ENCODE measurements around the gene ACO1. TPM values are rescaled to one million over a fixed set of nuclear protein-coding genes. Genes with fewer than 3 reads are reported as not detected.

Gene ACO1
- 49.5 TPM for polyA plus RNA-seq (2013, experiment 1 of 2)
- 50.6 TPM for polyA plus RNA-seq (2013, experiment 2 of 2)

DNA sequence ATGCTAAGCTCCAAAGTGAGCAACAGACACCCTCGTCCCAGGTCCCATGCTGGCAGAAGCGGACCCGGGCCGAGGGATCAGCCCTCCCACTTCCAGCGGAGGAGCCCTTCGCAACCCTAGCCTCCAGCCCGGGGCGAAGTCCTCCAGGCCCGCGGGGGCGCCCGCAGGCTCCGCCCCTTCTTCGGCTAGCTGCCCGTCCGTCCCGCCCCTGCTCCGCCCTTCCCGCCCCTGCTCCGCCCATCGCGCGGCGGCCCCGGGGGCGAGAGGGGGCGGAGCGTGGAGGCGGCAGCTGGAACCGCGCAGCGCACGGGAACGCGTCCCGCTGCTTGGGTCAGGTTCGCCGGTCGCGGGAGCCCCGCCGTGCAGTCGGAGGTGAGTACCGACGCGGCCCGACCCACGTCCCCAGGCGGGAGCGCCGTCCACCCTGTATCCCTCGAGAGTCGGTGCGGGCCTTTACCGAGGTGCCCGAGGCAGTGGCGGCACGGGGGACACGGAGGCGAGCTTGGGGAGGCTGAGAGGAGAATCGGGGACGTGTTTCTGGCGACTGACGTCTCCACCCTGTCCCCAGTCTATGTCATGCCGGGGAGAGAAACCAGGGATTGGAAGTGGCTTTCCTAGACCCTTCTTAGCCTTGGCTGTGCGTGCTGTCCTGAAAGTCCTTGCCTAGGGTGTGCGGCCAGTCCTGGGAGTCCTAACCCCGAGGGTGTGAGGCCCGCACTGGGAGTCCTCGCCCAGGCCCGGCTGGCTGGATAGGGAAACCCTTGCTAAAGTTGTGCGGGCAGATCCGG lies at the start of gene ACO1:
TSS of gene ACO1 (plus strand) at position 280 of the 788 bp plus-strand sequence. CDS start 20,864 bp downstream, outside the sequence.
- no peaks in the 10 kb centered on the region for H3K9me3 ChIP-seq (ENCODE audit: control insufficient read depth, low read length)
- WGBS, result under 1% methylated on average over 72 of the region's 73 CpGs

DNA sequence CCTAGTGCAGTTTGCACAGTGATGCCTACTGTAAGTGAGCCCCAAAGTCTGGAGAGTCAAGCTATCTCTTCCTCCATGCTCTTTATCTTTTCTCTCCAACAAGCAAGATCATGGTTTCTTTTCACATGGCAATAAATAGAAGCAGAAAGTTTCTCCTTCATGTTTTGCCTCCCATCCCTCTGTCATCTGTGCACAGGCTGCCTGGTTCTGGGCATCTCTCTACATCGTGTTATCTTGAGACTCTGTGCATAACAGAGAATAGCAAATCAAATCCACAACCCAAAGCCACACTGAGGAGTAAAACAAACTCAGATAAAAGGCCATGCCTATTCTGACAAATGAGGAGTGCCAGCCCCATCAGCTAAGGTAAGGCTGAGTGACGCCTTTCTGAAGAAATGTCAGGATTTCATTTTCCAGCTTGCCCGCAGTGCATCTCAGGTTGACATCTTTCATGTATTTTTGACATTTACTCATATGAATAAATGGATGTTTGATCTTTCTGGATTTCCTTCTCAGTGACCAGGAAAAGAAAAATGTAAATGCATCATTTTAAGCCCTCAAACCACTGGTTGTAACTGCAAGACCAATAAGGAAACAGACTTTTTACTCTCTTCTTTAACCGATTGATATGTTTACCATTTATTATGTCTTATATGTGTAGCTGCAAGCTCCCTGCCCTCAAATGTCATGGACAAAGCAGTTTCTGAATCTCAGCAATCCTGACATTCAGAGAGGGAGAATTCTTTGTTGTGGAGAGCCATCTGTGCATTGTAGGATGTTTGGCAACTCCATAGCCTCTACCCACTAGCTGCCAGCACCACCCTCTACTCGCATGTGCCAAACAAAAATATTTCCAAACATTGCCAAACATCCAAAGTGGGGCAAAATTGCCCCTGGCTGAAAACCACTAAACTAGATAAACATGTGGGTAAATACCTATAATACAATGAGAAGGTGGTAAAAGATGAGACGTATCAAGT lies 49.2 kb upstream of the ACO1 start:
- Histone ChIP-seq H2BK12ac (ENCODE audit: low read length in 2 of 2) (no peak overlapping the region), H4K91ac (ENCODE audit: low read length) (no peak overlapping the region), H3K9me3 (ENCODE audit: control insufficient read depth, low read length) (no peaks in the 10 kb centered on the region), H3K27ac (ENCODE audit: low read length, poor library complexity, severe bottlenecking) (no peak overlapping the region), H3K36me3 (ENCODE audit: control insufficient read depth in 1 of 2, insufficient read depth in 2 of 2, low read depth in 1 of 2, low read length in 2 of 2) (no peaks in the 10 kb centered on the region), H3K27me3 (ENCODE audit: control insufficient read depth in 1 of 2, insufficient read depth in 1 of 2, low read length in 2 of 2) (peaks cover 4 to 6% of the 10 kb centered on the region in 2 experiments), H3K4ac (ENCODE audit: low read depth in 1 of 2, low read length in 2 of 2) (no peak overlapping the region), H4K8ac (ENCODE audit: low read length) (no peak overlapping the region), H3K4me1 (ENCODE audit: control insufficient read depth, insufficient read depth, low read depth, low read length) (no peaks in the 10 kb centered on the region), H3K23ac (ENCODE audit: low read length in 2 of 2) (no peak overlapping the region), H2AFZ (ENCODE audit: low read depth, low read length) (no peak overlapping the region), H3K4me2 (ENCODE audit: low read length, poor library complexity, severe bottlenecking) (no peak overlapping the region), H3K9ac (ENCODE audit: low read length) (no peak overlapping the region), H2BK5ac (ENCODE audit: low read depth, low read length, poor library complexity, severe bottlenecking) (no peak overlapping the region), H2BK120ac (ENCODE audit: low read depth, low read length) (no peak overlapping the region), H2BK15ac (ENCODE audit: low read depth, poor library complexity, severe bottlenecking) (no peak overlapping the region), H3K4me3 (ENCODE audit: insufficient read depth in 1 of 2, low read depth in 1 of 2, low read length in 2 of 2) (no peak overlapping the region), H3K79me1 (replicated peaks; ENCODE audit: low read length, poor library complexity, severe bottlenecking) (no peaks in the 10 kb centered on the region), H3K18ac (ENCODE audit: low read depth in 1 of 2, low read length in 2 of 2) (no peak overlapping the region), H3K14ac (ENCODE audit: low read length in 2 of 2) (no peak overlapping the region), H2AK5ac (ENCODE audit: low read length, severe bottlenecking) (no peak overlapping the region)
- DNase-seq, result no peak
- WGBS, result 84% methylated on average over 4 of the region's 6 CpGs

More for the DNA sequence above, at the start of gene ACO1:
- Histone ChIP-seq H3K27me3 (ENCODE audit: control insufficient read depth in 1 of 2, insufficient read depth in 1 of 2, low read length in 2 of 2) (no peaks in the 10 kb centered on the region), H3K4me2 (ENCODE audit: low read length, poor library complexity, severe bottlenecking) (peak within 1 kb of the TSS; percentile 73), H2AFZ (ENCODE audit: low read depth, low read length) (peak within 1 kb of the TSS; percentile 92), H3K18ac (ENCODE audit: low read depth in 1 of 2, low read length in 2 of 2) (peak within 1 kb of the TSS; percentile 92 to 93), H2BK120ac (ENCODE audit: low read depth, low read length) (peak within 1 kb of the TSS; percentile 90), H3K23ac (ENCODE audit: low read length in 2 of 2) (peak within 1 kb of the TSS in 1 of 2 experiments; percentile 92), H4K91ac (ENCODE audit: low read length) (peak within 1 kb of the TSS; percentile 81), H3K4me1 (ENCODE audit: control insufficient read depth, insufficient read depth, low read depth, low read length) (peaks cover 7% of the 10 kb centered on the region), H2BK12ac (ENCODE audit: low read length in 2 of 2) (peak within 1 kb of the TSS; percentile 82 to 92), H2BK15ac (ENCODE audit: low read depth, poor library complexity, severe bottlenecking) (peak within 1 kb of the TSS; percentile 61), H3K9ac (ENCODE audit: low read length) (peak within 1 kb of the TSS; percentile 94), H3K36me3 (ENCODE audit: control insufficient read depth in 1 of 2, insufficient read depth in 2 of 2, low read depth in 1 of 2, low read length in 2 of 2) (peaks cover 3 to 28% of the 10 kb centered on the region in 2 experiments), H2AK5ac (ENCODE audit: low read length, severe bottlenecking) (peak within 1 kb of the TSS; percentile 83), H3K79me1 (replicated peaks; ENCODE audit: low read length, poor library complexity, severe bottlenecking) (peaks cover 6% of the 10 kb centered on the region), H3K27ac (ENCODE audit: low read length, poor library complexity, severe bottlenecking) (peak within 1 kb of the TSS; percentile 74), H2BK5ac (ENCODE audit: low read depth, low read length, poor library complexity, severe bottlenecking) (peak within 1 kb of the TSS; percentile 75), H3K4me3 (ENCODE audit: insufficient read depth in 1 of 2, low read depth in 1 of 2, low read length in 2 of 2) (peak within 1 kb of the TSS; percentile 93 to 98), H4K8ac (ENCODE audit: low read length) (peak within 1 kb of the TSS; percentile 75), H3K14ac (ENCODE audit: low read length in 2 of 2) (peak within 1 kb of the TSS in 1 of 2 experiments; percentile 98), H3K4ac (ENCODE audit: low read depth in 1 of 2, low read length in 2 of 2) (peak within 1 kb of the TSS; percentile 37 to 84)
- peak; percentile 89 for DNase-seq

DNA sequence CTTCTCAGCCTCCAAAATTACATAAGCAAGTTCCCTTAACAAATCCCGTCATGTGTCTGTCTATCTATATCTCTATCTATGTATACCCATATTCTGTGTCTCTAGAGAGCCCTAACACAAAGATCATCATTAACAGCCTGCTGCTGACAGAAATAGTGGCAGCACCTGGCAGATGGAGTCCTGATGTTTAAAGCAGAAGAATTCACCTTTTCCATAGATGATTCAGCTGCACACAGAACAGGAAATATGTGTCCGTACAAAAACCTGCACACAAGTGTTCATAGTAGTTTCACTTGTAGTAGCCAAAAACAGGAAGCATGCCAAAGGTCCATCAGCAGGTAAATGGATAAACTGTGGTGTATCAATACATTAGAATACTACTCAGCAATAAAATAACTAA lies 45.0 kb upstream of the ACO1 start:
- no peak overlapping the region for H2AK5ac ChIP-seq (ENCODE audit: low read length, severe bottlenecking)
- H3K4me1 ChIP-seq (ENCODE audit: control insufficient read depth, insufficient read depth, low read depth, low read length), result peaks cover 1% of the 10 kb centered on the region
- H3K14ac ChIP-seq (ENCODE audit: low read length in 2 of 2), result no peak overlapping the region
- DNase-seq, result no peak
- H4K8ac ChIP-seq (ENCODE audit: low read length), result no peak overlapping the region
- H3K18ac ChIP-seq (ENCODE audit: low read depth in 1 of 2, low read length in 2 of 2), result no peak overlapping the region
- no peaks in the 10 kb centered on the region for H3K9me3 ChIP-seq (ENCODE audit: control insufficient read depth, low read length)
- no peak overlapping the region for H3K4me2 ChIP-seq (ENCODE audit: low read length, poor library complexity, severe bottlenecking)
- H3K27me3 ChIP-seq (ENCODE audit: control insufficient read depth in 1 of 2, insufficient read depth in 1 of 2, low read length in 2 of 2), result peaks cover 0 to 4% of the 10 kb centered on the region in 2 experiments
- H3K4me3 ChIP-seq (ENCODE audit: insufficient read depth in 1 of 2, low read depth in 1 of 2, low read length in 2 of 2), result no peak overlapping the region
- H3K9ac ChIP-seq (ENCODE audit: low read length), result no peak overlapping the region
- H3K23ac ChIP-seq (ENCODE audit: low read length in 2 of 2), result no peak overlapping the region
- H2BK12ac ChIP-seq (ENCODE audit: low read length in 2 of 2), result no peak overlapping the region
- WGBS, result 92% methylated on average over 1 of the region's 2 CpGs
- H3K79me1 ChIP-seq (replicated peaks; ENCODE audit: low read length, poor library complexity, severe bottlenecking), result no peaks in the 10 kb centered on the region
- no peak overlapping the region for H2BK120ac ChIP-seq (ENCODE audit: low read depth, low read length)
- H4K91ac ChIP-seq (ENCODE audit: low read length), result no peak overlapping the region
- no peaks in the 10 kb centered on the region for H3K36me3 ChIP-seq (ENCODE audit: control insufficient read depth in 1 of 2, insufficient read depth in 2 of 2, low read depth in 1 of 2, low read length in 2 of 2)
- no peak overlapping the region for H2BK15ac ChIP-seq (ENCODE audit: low read depth, poor library complexity, severe bottlenecking)
- no peak overlapping the region for H2AFZ ChIP-seq (ENCODE audit: low read depth, low read length)
- H2BK5ac ChIP-seq (ENCODE audit: low read depth, low read length, poor library complexity, severe bottlenecking), result no peak overlapping the region
- no peak overlapping the region for H3K4ac ChIP-seq (ENCODE audit: low read depth in 1 of 2, low read length in 2 of 2)
- H3K27ac ChIP-seq (ENCODE audit: low read length, poor library complexity, severe bottlenecking), result no peak overlapping the region
